HepG2 (cell line): Measurements from ENCODE around the gene MINDY3. TPM values are rescaled to one million over a fixed set of nuclear protein-coding genes. Genes with fewer than 3 reads are reported as not detected.

Experiments
- DR1 ChIP-seq: sonication (generic); formaldehyde crosslinking; IDR thresholded peaks from 2 replicates; pipeline ENCODE4 v1.8.0; 2021; ENCODE audit warnings: mild to moderate bottlenecking, missing genetic modification reagents, inconsistent platforms
- ERF ChIP-seq: IDR thresholded peaks from 2 replicates; pipeline ENCODE4 v1.6.1; 2018; ENCODE audit warnings: missing biosample characterization, missing genetic modification reagents
- KDM1A ChIP-seq: IDR thresholded peaks from 2 replicates; pipeline ENCODE4 v1.6.1; 2016; ENCODE audit warnings: missing compliant biosample characterization
- MAFG ChIP-seq: sonication (generic); formaldehyde crosslinking; IDR thresholded peaks from 2 replicates; pipeline ENCODE4 v1.5.1; 2020; ENCODE audit warnings: mild to moderate bottlenecking, missing genetic modification reagents
- PAX8 ChIP-seq: sonication (generic); formaldehyde crosslinking; IDR thresholded peaks from 2 replicates; pipeline ENCODE4 v1.8.0; 2022; ENCODE audit warnings: mild to moderate bottlenecking, missing genetic modification reagents, borderline replicate concordance
- SRSF1 ChIP-seq: fragments of 200-400 bp; formaldehyde crosslinking; optimal IDR thresholded peaks from 2 replicates; pipeline ENCODE3; 2017; ENCODE audit warnings: mild to moderate bottlenecking, low read depth, low read length, moderate library complexity
- TBX2 ChIP-seq: sonication (generic); formaldehyde crosslinking; IDR thresholded peaks from 2 replicates; pipeline ENCODE4 v1.5.0; 2020; ENCODE audit warnings: missing genetic modification reagents, mild to moderate bottlenecking, borderline replicate concordance
- ZNF160 ChIP-seq: sonication (generic); formaldehyde crosslinking; IDR thresholded peaks from 2 replicates; pipeline ENCODE4 v1.8.0; 2022; ENCODE audit warnings: mild to moderate bottlenecking, inconsistent platforms, missing genetic modification reagents
- ZNF335 ChIP-seq: sonication (generic); formaldehyde crosslinking; IDR thresholded peaks from 2 replicates; pipeline ENCODE4 v1.4.0; 2020; ENCODE audit warnings: missing genetic modification reagents
- ZNF550 ChIP-seq: sonication (generic); formaldehyde crosslinking; IDR thresholded peaks from 2 replicates; pipeline ENCODE4 v1.4.0; 2020; ENCODE audit warnings: mild to moderate bottlenecking, missing genetic modification reagents, borderline replicate concordance
- ZNF678 ChIP-seq: sonication (generic); formaldehyde crosslinking; IDR thresholded peaks from 2 replicates; pipeline ENCODE4 v1.4.0; 2020; ENCODE audit warnings: mild to moderate bottlenecking, missing genetic modification reagents
- polyA plus RNA-seq, 8 experiments: library from polyadenylated mRNA; depleted of rRNA in 3 of 8; stranded (reverse) in 7 of 8; unstranded in 1 of 8; fragments of >200 nt; fragmentation: Illumina TruSeq in 4 of 8; extraction: Trizol in 4 of 8; gene quantifications; 2 replicates each; pipeline versions ENCODE4 v1.2.1 to v1.2.3, GENCODE V29; 2011 to 2016; ENCODE audit warnings: low read depth in 4 of 8, missing spikeins in 1 of 8, mixed read lengths in 1 of 8; ENCODE audit not compliant: insufficient read depth in 1 of 8
- total RNA-seq, 5 experiments: library from RNA; depleted of rRNA; stranded (reverse); fragments of >200 nt; fragmentation: Illumina TruSeq; extraction: Trizol; gene quantifications; 2 replicates each; pipeline ENCODE4 v1.2.3, GENCODE V29; 2016; ENCODE audit warnings: low read depth in 1 of 5
- TF ChIP-seq, protein P1 (sequence below): sonication (generic); formaldehyde crosslinking; IDR thresholded peaks from 2 replicates; pipeline ENCODE4 v1.5.0; 2020; ENCODE audit warnings: mild to moderate bottlenecking, missing genetic modification reagents, borderline replicate concordance
- TF ChIP-seq, protein P2 (sequence below): IDR thresholded peaks from 2 replicates; pipeline ENCODE4 v1.4.0; 2020; ENCODE audit warnings: mild to moderate bottlenecking, missing genetic modification reagents
- TF ChIP-seq, protein P3 (sequence below): sonication (generic); formaldehyde crosslinking; conservative IDR thresholded peaks from 2 replicates; pipeline ENCODE4 v1.4.0; 2020; ENCODE audit warnings: missing genetic modification reagents

Gene MINDY3
- total and polyA plus RNA-seq, 2 of the 13 experiments (the other 11 are each of a cell fraction or from before 2014, with no cell fraction given): 6.4 to 17.5 TPM

DNA sequence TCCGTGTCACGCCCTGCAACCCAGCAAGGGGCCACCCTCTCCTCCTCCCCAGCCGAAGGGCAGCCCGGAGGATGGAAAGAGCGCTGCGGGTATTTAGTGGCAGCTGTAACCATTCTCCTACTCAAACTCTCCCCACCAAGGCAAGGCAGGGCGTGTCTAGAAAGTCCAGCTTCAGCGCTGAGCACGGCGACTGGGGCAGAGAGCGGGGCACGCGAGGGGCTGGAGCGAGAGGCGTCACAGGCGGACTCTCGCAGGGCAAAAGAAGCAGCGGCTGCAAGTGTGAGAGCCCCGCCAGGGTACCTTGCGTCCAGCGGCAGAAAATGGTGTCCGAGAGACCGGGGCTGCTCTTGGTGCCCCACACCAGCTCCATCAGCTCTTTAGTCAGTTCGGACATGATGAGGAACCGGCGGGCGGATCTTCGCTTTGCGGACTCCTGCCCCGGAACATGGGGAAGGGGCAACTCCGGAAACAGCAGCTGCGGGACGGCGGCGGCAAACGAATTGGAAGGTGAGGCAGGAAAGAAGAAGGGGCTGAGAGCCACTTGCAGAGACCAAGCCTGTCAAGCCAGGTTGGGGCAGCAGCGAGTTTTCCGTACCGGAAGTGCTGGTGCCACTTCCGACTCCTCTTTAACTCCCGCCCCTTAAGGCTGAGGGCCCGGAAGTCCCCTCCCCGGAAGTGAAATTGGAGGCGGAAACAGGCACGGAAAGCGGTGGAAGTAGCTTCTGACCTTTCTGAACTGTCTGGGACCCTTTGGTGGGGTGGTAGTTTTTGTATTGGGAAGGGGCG, at the start of gene MINDY3 (continued):
- TF ChIP-seq, protein P1, sequence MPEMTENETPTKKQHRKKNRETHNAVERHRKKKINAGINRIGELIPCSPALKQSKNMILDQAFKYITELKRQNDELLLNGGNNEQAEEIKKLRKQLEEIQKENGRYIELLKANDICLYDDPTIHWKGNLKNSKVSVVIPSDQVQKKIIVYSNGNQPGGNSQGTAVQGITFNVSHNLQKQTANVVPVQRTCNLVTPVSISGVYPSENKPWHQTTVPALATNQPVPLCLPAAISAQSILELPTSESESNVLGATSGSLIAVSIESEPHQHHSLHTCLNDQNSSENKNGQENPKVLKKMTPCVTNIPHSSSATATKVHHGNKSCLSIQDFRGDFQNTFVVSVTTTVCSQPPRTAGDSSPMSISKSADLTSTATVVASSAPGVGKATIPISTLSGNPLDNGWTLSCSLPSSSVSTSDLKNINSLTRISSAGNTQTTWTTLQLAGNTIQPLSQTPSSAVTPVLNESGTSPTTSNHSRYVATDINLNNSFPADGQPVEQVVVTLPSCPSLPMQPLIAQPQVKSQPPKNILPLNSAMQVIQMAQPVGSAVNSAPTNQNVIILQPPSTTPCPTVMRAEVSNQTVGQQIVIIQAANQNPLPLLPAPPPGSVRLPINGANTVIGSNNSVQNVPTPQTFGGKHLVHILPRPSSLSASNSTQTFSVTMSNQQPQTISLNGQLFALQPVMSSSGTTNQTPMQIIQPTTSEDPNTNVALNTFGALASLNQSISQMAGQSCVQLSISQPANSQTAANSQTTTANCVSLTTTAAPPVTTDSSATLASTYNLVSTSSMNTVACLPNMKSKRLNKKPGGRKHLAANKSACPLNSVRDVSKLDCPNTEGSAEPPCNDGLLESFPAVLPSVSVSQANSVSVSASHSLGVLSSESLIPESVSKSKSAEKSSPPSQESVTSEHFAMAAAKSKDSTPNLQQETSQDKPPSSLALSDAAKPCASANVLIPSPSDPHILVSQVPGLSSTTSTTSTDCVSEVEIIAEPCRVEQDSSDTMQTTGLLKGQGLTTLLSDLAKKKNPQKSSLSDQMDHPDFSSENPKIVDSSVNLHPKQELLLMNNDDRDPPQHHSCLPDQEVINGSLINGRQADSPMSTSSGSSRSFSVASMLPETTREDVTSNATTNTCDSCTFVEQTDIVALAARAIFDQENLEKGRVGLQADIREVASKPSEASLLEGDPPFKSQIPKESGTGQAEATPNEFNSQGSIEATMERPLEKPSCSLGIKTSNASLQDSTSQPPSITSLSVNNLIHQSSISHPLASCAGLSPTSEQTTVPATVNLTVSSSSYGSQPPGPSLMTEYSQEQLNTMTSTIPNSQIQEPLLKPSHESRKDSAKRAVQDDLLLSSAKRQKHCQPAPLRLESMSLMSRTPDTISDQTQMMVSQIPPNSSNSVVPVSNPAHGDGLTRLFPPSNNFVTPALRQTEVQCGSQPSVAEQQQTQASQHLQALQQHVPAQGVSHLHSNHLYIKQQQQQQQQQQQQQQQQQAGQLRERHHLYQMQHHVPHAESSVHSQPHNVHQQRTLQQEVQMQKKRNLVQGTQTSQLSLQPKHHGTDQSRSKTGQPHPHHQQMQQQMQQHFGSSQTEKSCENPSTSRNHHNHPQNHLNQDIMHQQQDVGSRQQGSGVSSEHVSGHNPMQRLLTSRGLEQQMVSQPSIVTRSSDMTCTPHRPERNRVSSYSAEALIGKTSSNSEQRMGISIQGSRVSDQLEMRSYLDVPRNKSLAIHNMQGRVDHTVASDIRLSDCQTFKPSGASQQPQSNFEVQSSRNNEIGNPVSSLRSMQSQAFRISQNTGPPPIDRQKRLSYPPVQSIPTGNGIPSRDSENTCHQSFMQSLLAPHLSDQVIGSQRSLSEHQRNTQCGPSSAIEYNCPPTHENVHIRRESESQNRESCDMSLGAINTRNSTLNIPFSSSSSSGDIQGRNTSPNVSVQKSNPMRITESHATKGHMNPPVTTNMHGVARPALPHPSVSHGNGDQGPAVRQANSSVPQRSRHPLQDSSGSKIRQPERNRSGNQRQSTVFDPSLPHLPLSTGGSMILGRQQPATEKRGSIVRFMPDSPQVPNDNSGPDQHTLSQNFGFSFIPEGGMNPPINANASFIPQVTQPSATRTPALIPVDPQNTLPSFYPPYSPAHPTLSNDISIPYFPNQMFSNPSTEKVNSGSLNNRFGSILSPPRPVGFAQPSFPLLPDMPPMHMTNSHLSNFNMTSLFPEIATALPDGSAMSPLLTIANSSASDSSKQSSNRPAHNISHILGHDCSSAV (CRISPR knock-in tag): no peak
- TF ChIP-seq, protein P2, sequence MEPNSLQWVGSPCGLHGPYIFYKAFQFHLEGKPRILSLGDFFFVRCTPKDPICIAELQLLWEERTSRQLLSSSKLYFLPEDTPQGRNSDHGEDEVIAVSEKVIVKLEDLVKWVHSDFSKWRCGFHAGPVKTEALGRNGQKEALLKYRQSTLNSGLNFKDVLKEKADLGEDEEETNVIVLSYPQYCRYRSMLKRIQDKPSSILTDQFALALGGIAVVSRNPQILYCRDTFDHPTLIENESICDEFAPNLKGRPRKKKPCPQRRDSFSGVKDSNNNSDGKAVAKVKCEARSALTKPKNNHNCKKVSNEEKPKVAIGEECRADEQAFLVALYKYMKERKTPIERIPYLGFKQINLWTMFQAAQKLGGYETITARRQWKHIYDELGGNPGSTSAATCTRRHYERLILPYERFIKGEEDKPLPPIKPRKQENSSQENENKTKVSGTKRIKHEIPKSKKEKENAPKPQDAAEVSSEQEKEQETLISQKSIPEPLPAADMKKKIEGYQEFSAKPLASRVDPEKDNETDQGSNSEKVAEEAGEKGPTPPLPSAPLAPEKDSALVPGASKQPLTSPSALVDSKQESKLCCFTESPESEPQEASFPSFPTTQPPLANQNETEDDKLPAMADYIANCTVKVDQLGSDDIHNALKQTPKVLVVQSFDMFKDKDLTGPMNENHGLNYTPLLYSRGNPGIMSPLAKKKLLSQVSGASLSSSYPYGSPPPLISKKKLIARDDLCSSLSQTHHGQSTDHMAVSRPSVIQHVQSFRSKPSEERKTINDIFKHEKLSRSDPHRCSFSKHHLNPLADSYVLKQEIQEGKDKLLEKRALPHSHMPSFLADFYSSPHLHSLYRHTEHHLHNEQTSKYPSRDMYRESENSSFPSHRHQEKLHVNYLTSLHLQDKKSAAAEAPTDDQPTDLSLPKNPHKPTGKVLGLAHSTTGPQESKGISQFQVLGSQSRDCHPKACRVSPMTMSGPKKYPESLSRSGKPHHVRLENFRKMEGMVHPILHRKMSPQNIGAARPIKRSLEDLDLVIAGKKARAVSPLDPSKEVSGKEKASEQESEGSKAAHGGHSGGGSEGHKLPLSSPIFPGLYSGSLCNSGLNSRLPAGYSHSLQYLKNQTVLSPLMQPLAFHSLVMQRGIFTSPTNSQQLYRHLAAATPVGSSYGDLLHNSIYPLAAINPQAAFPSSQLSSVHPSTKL (CRISPR knock-in tag): peak; percentile 62
- TF ChIP-seq ZNF160 (CRISPR knock-in tag) (0 out of 2 replicates have a peak, but pooled peaks have one; percentile 64), TBX2 (CRISPR knock-in tag) (no peak), DR1 (CRISPR knock-in tag) (no peak), MAFG (CRISPR knock-in tag) (no peak), ERF (CRISPR knock-in tag) (0 out of 2 replicates have a peak, but pooled peaks have one; percentile 56), ZNF678 (CRISPR knock-in tag) (no peak), KDM1A (CRISPR knock-in tag) (no peak), PAX8 (CRISPR knock-in tag) (no peak), ZNF550 (CRISPR knock-in tag) (no peak), SRSF1 (no peak), ZNF335 (CRISPR knock-in tag) (0 out of 2 replicates have a peak, but pooled peaks have one; percentile 19)
- TF ChIP-seq, protein P3, sequence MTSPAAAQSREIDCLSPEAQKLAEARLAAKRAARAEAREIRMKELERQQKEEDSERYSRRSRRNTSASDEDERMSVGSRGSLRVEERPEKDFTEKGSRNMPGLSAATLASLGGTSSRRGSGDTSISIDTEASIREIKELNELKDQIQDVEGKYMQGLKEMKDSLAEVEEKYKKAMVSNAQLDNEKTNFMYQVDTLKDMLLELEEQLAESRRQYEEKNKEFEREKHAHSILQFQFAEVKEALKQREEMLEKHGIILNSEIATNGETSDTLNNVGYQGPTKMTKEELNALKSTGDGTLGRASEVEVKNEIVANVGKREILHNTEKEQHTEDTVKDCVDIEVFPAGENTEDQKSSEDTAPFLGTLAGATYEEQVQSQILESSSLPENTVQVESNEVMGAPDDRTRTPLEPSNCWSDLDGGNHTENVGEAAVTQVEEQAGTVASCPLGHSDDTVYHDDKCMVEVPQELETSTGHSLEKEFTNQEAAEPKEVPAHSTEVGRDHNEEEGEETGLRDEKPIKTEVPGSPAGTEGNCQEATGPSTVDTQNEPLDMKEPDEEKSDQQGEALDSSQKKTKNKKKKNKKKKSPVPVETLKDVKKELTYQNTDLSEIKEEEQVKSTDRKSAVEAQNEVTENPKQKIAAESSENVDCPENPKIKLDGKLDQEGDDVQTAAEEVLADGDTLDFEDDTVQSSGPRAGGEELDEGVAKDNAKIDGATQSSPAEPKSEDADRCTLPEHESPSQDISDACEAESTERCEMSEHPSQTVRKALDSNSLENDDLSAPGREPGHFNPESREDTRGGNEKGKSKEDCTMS (CRISPR knock-in tag): no peak
